GM12801 (cell line): ENCODE measurements around the gene LYRM2.

Experiments
- CTCF ChIP-seq: IDR thresholded peaks from one replicate; pipeline ENCODE4 v1.5.1; 2011; ENCODE audit warnings: control low read depth; ENCODE audit not compliant: insufficient read length; ENCODE audit errors: extremely low read depth

The LYRM2 gene

GRCh38 chr6:89616531-89616930 lies 22.0 kb downstream of the LYRM2 start:
- TF ChIP-seq CTCF = no peak

- no peak for TF ChIP-seq CTCF
Observed at GRCh38 chr6:89615882-89616281, 22.7 kb downstream of the LYRM2 start.

- TF ChIP-seq CTCF = no peak
Observed at GRCh38 chr6:89613790-89614189, 24.8 kb downstream of the LYRM2 start.

GRCh38 chr6:89612121-89612520 lies 26.4 kb downstream of the LYRM2 start:
- TF ChIP-seq CTCF = no peak

- no peak for TF ChIP-seq CTCF
Observed at GRCh38 chr6:89611666-89612065, 26.9 kb downstream of the LYRM2 start.

- TF ChIP-seq CTCF = peak; percentile 21
Observed at GRCh38 chr6:89610149-89610642, 28.4 kb downstream of the LYRM2 start.

- no peak for TF ChIP-seq CTCF
Observed at GRCh38 chr6:89605861-89606260, 32.7 kb downstream of the LYRM2 start.

- TF ChIP-seq CTCF = no peak
Observed at GRCh38 chr6:89604653-89605052, 33.9 kb downstream of the LYRM2 start.
